ENCODE measurements around the gene EPDR1.

EPDR1 gene

GRCh38 chr7:37920305-37920848 lies at the start of gene EPDR1:
Gene EPDR1, plus strand, starts transcription at chr7:37920640. Its CDS starts 300 bp downstream, at chr7:37920940.
- peak in 50 of 56 donors; percentile 13 to 82 (median 56) for DNase-seq

GRCh38 chr7:37882086-37882485 lies 38.4 kb upstream of the EPDR1 start:
- no peak for DNase-seq

GRCh38 chr7:37893359-37893758 lies 27.1 kb upstream of the EPDR1 start:
- DNase-seq: no peak

GRCh38 chr7:37894671-37895070 lies 25.8 kb upstream of the EPDR1 start:
- DNase-seq: no peak

GRCh38 chr7:37899712-37900247 lies 20.7 kb upstream of the EPDR1 start:
- no peak for DNase-seq

GRCh38 chr7:37901236-37901827 lies 19.1 kb upstream of the EPDR1 start:
- no peak for DNase-seq

- no peak for DNase-seq
Measured at GRCh38 chr7:37901890-37902524, 18.4 kb upstream of the EPDR1 start.

GRCh38 chr7:37908221-37908788 lies 12.1 kb upstream of the EPDR1 start:
- DNase-seq: no peak

- DNase-seq: no peak
Measured at GRCh38 chr7:37912756-37913155, 7.7 kb upstream of the EPDR1 start.

GRCh38 chr7:37915438-37915837 lies 5.0 kb upstream of the EPDR1 start:
- DNase-seq: no peak

GRCh38 chr7:37916017-37916672 lies 4.3 kb upstream of the EPDR1 start:
- DNase-seq: peak in 6 of 56 donors; percentile 13 to 48 (median 33)

GRCh38 chr7:37916673-37917660 lies 3.5 kb upstream of the EPDR1 start, which contains the start of gene SFRP4:
Gene SFRP4, minus strand, starts transcription at chr7:37916817. Its CDS starts 280 bp downstream, at chr7:37916537.
- peak in 42 of 56 donors; percentile 4 to 73 (median 36) for DNase-seq

GRCh38 chr7:37918526-37918925 lies 1.9 kb upstream of the EPDR1 start:
- no peak for DNase-seq

- DNase-seq: peak in 26 of 56 donors; percentile 2 to 71 (median 30)
Measured at GRCh38 chr7:37920849-37921805, 687 bp downstream of the EPDR1 start.

GRCh38 chr7:37921876-37922275 lies 1.4 kb downstream of the EPDR1 start:
- no peak for DNase-seq

- no peak for DNase-seq
Measured at GRCh38 chr7:37923996-37924395, 3.6 kb downstream of the EPDR1 start.

GRCh38 chr7:37924491-37925041 lies 4.1 kb downstream of the EPDR1 start:
- DNase-seq: no peak

GRCh38 chr7:37925620-37926019 lies 5.2 kb downstream of the EPDR1 start:
- no peak for DNase-seq

Measured in amygdala (tissue), 56 donors.